Measurements from ENCODE around the gene BUD13. TPM values are rescaled to one million over a fixed set of nuclear protein-coding genes. Genes with fewer than 3 reads are reported as not detected.

The BUD13 gene
- polyA plus RNA-seq, 1 of the 3 experiments (the other 2 are of a cell fraction), result 15.5 TPM

- H3K9me2 ChIP-seq, result no peaks in the 10 kb centered on the region
- H2AFZ ChIP-seq (ENCODE audit: low read depth), result no peak overlapping the region
- no peak overlapping the region for H3K4me2 ChIP-seq
- H4K20me1 ChIP-seq (ENCODE audit: insufficient read depth), result no peaks in the 10 kb centered on the region
- no peak overlapping the region for H3K9ac ChIP-seq
- H3K4me1 ChIP-seq (ENCODE audit: control insufficient read depth in 1 of 2, insufficient read depth in 2 of 2, low read depth in 1 of 2, low read length in 1 of 2), result peaks cover 0 to 5% of the 10 kb centered on the region in 2 experiments; a peak in 1 of 4 replicates
- TF ChIP-seq MEF2A (IDR thresholded peaks at IDR 0.05; ENCODE audit: borderline replicate concordance, low read depth), result no peak
- no peak for TF ChIP-seq TAF1 (IDR thresholded peaks at IDR 0.05; ENCODE audit: borderline replicate concordance, low read depth, low read length)
- no peak for TF ChIP-seq GATA2 (CRISPR knock-in tag; IDR thresholded peaks at IDR 0.05)
- no peak for TF ChIP-seq USF2 (IDR thresholded peaks at IDR 0.05; ENCODE audit: borderline replicate concordance, low read depth, low read length)
- TF ChIP-seq EZH2phosphoT487 (IDR thresholded peaks at IDR 0.05; ENCODE audit: borderline replicate concordance, low read depth), result no peak
- no peak for TF ChIP-seq IRF3 (IDR thresholded peaks at IDR 0.05; ENCODE audit: low read depth, low read length)
- no peak for TF ChIP-seq CHD2 (IDR thresholded peaks at IDR 0.05; ENCODE audit: low read length, partially characterized antibody)
- TF ChIP-seq JUND (IDR thresholded peaks at IDR 0.05), result no peak
- H3K27ac ChIP-seq (ENCODE audit: low read depth in 2 of 2, low read length in 1 of 2), result no peak overlapping the region
- DNase-seq, result no peak
- H3K9me3 ChIP-seq, result no peaks in the 10 kb centered on the region
- H3K27me3 ChIP-seq (ENCODE audit: insufficient read depth), result peaks cover 13% of the 10 kb centered on the region; the same call in 1 of the 2 replicates
- 64% methylated on average over 4 of the region's 4 CpGs for WGBS (ENCODE audit: low lambda C conversion rate)
- H3F3A ChIP-seq (replicated peaks; ENCODE audit: insufficient read depth), result no peaks in the 10 kb centered on the region
- CTCF ChIA-PET, result interaction anchor here (1.5 to 5.1 kb wide), 2 partner anchors 13 to 24 kb away, joined by 5 to 30 read pairs; no protein-coding TSS in a partner anchor
- POLR2A ChIA-PET, result no interaction called here
- H3K79me2 ChIP-seq (ENCODE audit: insufficient read depth), result no peaks in the 10 kb centered on the region
- no peak overlapping the region for H3K4me3 ChIP-seq (ENCODE audit: low read depth in 2 of 2, low read length in 1 of 2)
- H3K36me3 ChIP-seq (replicated peaks in 1 of 2; ENCODE audit: control insufficient read depth in 1 of 2, insufficient read depth in 2 of 2, low read length in 1 of 2), result no peaks in the 10 kb centered on the region
Observed at GRCh38 chr11:116718955-116719501, 53.8 kb downstream of the BUD13 start.

- Histone ChIP-seq H3K4me2 (no peak overlapping the region), H3K27me3 (ENCODE audit: insufficient read depth) (peaks cover 6% of the 10 kb centered on the region; the same call in 1 of the 2 replicates), H2AFZ (ENCODE audit: low read depth) (no peak overlapping the region), H4K20me1 (ENCODE audit: insufficient read depth) (no peaks in the 10 kb centered on the region), H3K9me2 (no peaks in the 10 kb centered on the region), H3K36me3 (replicated peaks in 1 of 2; ENCODE audit: control insufficient read depth in 1 of 2, insufficient read depth in 2 of 2, low read length in 1 of 2) (no peaks in the 10 kb centered on the region), H3K4me1 (ENCODE audit: control insufficient read depth in 1 of 2, insufficient read depth in 2 of 2, low read depth in 1 of 2, low read length in 1 of 2) (no peaks in the 10 kb centered on the region), H3K79me2 (ENCODE audit: insufficient read depth) (no peaks in the 10 kb centered on the region), H3F3A (replicated peaks; ENCODE audit: insufficient read depth) (no peaks in the 10 kb centered on the region), H3K9me3 (no peaks in the 10 kb centered on the region), H3K4me3 (ENCODE audit: low read depth in 2 of 2, low read length in 1 of 2) (no peak overlapping the region), H3K27ac (ENCODE audit: low read depth in 2 of 2, low read length in 1 of 2) (no peak overlapping the region), H3K9ac (no peak overlapping the region)
- DNase-seq, result no peak
- ChIA-PET CTCF (interaction anchor here (0.8 to 5.1 kb wide), 2 partner anchors 16 to 25 kb away, joined by 3 to 35 read pairs; no protein-coding TSS in a partner anchor), POLR2A (no interaction called here)
- TF ChIP-seq CHD2 (IDR thresholded peaks at IDR 0.05; ENCODE audit: low read length, partially characterized antibody) (no peak), NFIC (IDR thresholded peaks at IDR 0.05; ENCODE audit: borderline replicate concordance) (no peak), RFX5 (IDR thresholded peaks at IDR 0.05; ENCODE audit: low read length) (no peak), NRF1 (IDR thresholded peaks at IDR 0.05; ENCODE audit: low read depth, low read length) (no peak), GATA2 (CRISPR knock-in tag; IDR thresholded peaks at IDR 0.05) (no peak), PBX3 (IDR thresholded peaks at IDR 0.05) (no peak), TCF12 (IDR thresholded peaks at IDR 0.05) (no peak)
- 65% methylated on average over 4 of the region's 4 CpGs for WGBS (ENCODE audit: low lambda C conversion rate)
Observed at GRCh38 chr11:116716621-116717020, 56.2 kb downstream of the BUD13 start.

Measured in SK-N-SH (cell line).